DMS153 treated with DMSO at 0.1 percent for 48 hours (cell line): Measurements from ENCODE around the gene DDX41.
"Not testable (repeated sequence)": the region's sequence is repeated elsewhere in the genome, so short reads cannot be mapped to it uniquely, and the experiment has no call there.

Source experiments
- DNase-seq: peaks from one replicate; lab custom pipeline; 2025; ENCODE audit not compliant: unreplicated experiment; lab: John Stamatoyannopoulos, UW

The DDX41 gene

GRCh38 chr5:177486256-177486655 is 30.5 kb downstream of the DDX41 start:
- no peak for DNase-seq

GRCh38 chr5:177485753-177486152 is 31.0 kb downstream of the DDX41 start:
- not testable (repeated sequence) for DNase-seq

GRCh38 chr5:177484902-177485549 is 31.7 kb downstream of the DDX41 start:
- DNase-seq = no peak

GRCh38 chr5:177483994-177484901 is 32.5 kb downstream of the DDX41 start:
- no peak for DNase-seq

GRCh38 chr5:177483042-177483441 is 33.7 kb downstream of the DDX41 start:
- DNase-seq = no peak

- no peak for DNase-seq
Measured at GRCh38 chr5:177482359-177482795, 34.4 kb downstream of the DDX41 start.

- DNase-seq = no peak
Measured at GRCh38 chr5:177479774-177480173, 37.0 kb downstream of the DDX41 start.

GRCh38 chr5:177478711-177479646 is 37.8 kb downstream of the DDX41 start:
- no peak for DNase-seq

- DNase-seq = no peak
Measured at GRCh38 chr5:177477701-177478477, 38.9 kb downstream of the DDX41 start.

- no peak for DNase-seq
Measured at GRCh38 chr5:177476531-177477233, 40.1 kb downstream of the DDX41 start.

- no peak for DNase-seq
Measured at GRCh38 chr5:177475563-177476427, 41.0 kb downstream of the DDX41 start.

GRCh38 chr5:177474846-177475562 is 41.8 kb downstream of the DDX41 start:
- no peak for DNase-seq

GRCh38 chr5:177474002-177474476 is 42.7 kb downstream of the DDX41 start:
- no peak for DNase-seq

GRCh38 chr5:177473443-177474001 is 43.2 kb downstream of the DDX41 start, which contains the start of gene DBN1:
DBN1 (minus strand) TSS chr5:177473634; CDS start chr5:177473521, 113 bp downstream.
- DNase-seq = no peak

GRCh38 chr5:177472460-177473442 is 44.0 kb downstream of the DDX41 start:
- DNase-seq = no peak

GRCh38 chr5:177471610-177472356 is 45.0 kb downstream of the DDX41 start:
- no peak for DNase-seq
